Activated T-cell treated with anti-CD3 and anti-CD28 coated beads, Interleukin-2, amount 50 U/mL, for 1 hour (primary cell): Measurements from ENCODE around the gene FASTKD2.

ENCODE experiments used
- DNase-seq: peaks from one replicate; pipeline ENCODE4 v3.0.0-alpha.2; 2020

The FASTKD2 gene

GRCh38 chr2:206840999-206841398, 75.6 kb downstream of the FASTKD2 start:
- no peak for DNase-seq
